HepG2 (cell line): ENCODE data around the gene SQSTM1. TPM values are rescaled to one million over a fixed set of nuclear protein-coding genes. Genes with fewer than 3 reads are reported as not detected.

Experiments used
- CEBPG ChIP-seq: IDR thresholded peaks from 2 replicates; pipeline ENCODE4 v1.6.1; 2016
- KDM2A ChIP-seq: sonication (generic); formaldehyde crosslinking; IDR thresholded peaks from 2 replicates; pipeline ENCODE4 v1.4.0; 2020; ENCODE audit warnings: low read depth, missing genetic modification reagents, borderline replicate concordance
- KLF9 ChIP-seq: IDR thresholded peaks from 2 replicates; pipeline ENCODE4 v1.6.1; 2016; ENCODE audit warnings: low read depth
- MAF1 ChIP-seq: sonication (generic); formaldehyde crosslinking; IDR thresholded peaks from 2 replicates; pipeline ENCODE4 v1.5.0; 2020; ENCODE audit warnings: missing genetic modification reagents, borderline replicate concordance
- MATR3 ChIP-seq: sonication (generic); formaldehyde crosslinking; IDR thresholded peaks from 2 replicates; pipeline ENCODE4 v1.4.0; 2020; ENCODE audit warnings: missing genetic modification reagents
- MAZ ChIP-seq, 2 experiments: sonication (generic) in 1 of 2; formaldehyde crosslinking in 1 of 2; IDR thresholded peaks; 2 replicates each; pipeline versions ENCODE4 v1.5.0 to v1.6.1; 2012 to 2020; ENCODE audit warnings: low read depth in 2 of 2, mild to moderate bottlenecking in 2 of 2, borderline replicate concordance in 1 of 2, improper control_type of control experiment in 1 of 2, low read length in 1 of 2, missing genetic modification reagents in 1 of 2, moderate library complexity in 1 of 2
- MED1 ChIP-seq: sonication (generic); formaldehyde crosslinking; IDR thresholded peaks from 2 replicates; pipeline ENCODE4 v1.4.0; 2020; ENCODE audit warnings: missing genetic modification reagents
- MEIS1 ChIP-seq: sonication (generic); formaldehyde crosslinking; IDR thresholded peaks from 2 replicates; pipeline ENCODE4 v1.9.0; 2021; ENCODE audit warnings: mild to moderate bottlenecking, missing genetic modification reagents, moderate library complexity, borderline replicate concordance
- ZKSCAN1 ChIP-seq: fragments of 150-350 bp; IDR thresholded peaks from 2 replicates; pipeline ENCODE4 v1.6.1; 2014; ENCODE audit warnings: low read length
- ZMAT3 ChIP-seq: sonication (generic); formaldehyde crosslinking; conservative IDR thresholded peaks from 2 replicates; pipeline ENCODE4 v1.7.0; 2021; ENCODE audit warnings: missing genetic modification reagents
- polyA plus RNA-seq, 8 experiments: library from polyadenylated mRNA; depleted of rRNA in 3 of 8; stranded (reverse) in 7 of 8; unstranded in 1 of 8; fragments of >200 nt; fragmentation: Illumina TruSeq in 4 of 8; extraction: Trizol in 4 of 8; gene quantifications; 2 replicates each; pipeline versions ENCODE4 v1.2.1 to v1.2.3, GENCODE V29; 2011 to 2016; ENCODE audit warnings: low read depth in 4 of 8, missing spikeins in 1 of 8, mixed read lengths in 1 of 8; ENCODE audit not compliant: insufficient read depth in 1 of 8
- total RNA-seq, 5 experiments: library from RNA; depleted of rRNA; stranded (reverse); fragments of >200 nt; fragmentation: Illumina TruSeq; extraction: Trizol; gene quantifications; 2 replicates each; pipeline ENCODE4 v1.2.3, GENCODE V29; 2016; ENCODE audit warnings: low read depth in 1 of 5
- TF ChIP-seq, protein P1 (sequence below): sonication (generic); formaldehyde crosslinking; IDR thresholded peaks from 2 replicates; pipeline ENCODE4 v1.4.0; 2020; ENCODE audit warnings: mild to moderate bottlenecking, missing genetic modification reagents
- TF ChIP-seq, protein P2 (sequence below): sonication (generic); formaldehyde crosslinking; IDR thresholded peaks from 2 replicates; pipeline ENCODE4 v1.4.0; 2020; ENCODE audit warnings: mild to moderate bottlenecking, missing genetic modification reagents, borderline replicate concordance
- TF ChIP-seq, protein P3 (sequence below): sonication (generic); formaldehyde crosslinking; IDR thresholded peaks from 2 replicates; pipeline ENCODE4 v1.5.0; 2020; ENCODE audit warnings: mild to moderate bottlenecking, missing genetic modification reagents, borderline replicate concordance
- TF ChIP-seq, protein P4 (sequence below): sonication (generic); formaldehyde crosslinking; IDR thresholded peaks from 2 replicates; pipeline ENCODE4 v1.5.1; 2020; ENCODE audit warnings: missing genetic modification reagents, mild to moderate bottlenecking, borderline replicate concordance
- TF ChIP-seq, protein P5 (sequence below): sonication (generic); formaldehyde crosslinking; IDR thresholded peaks from 2 replicates; pipeline ENCODE4 v1.5.1; 2020; ENCODE audit warnings: mild to moderate bottlenecking, missing genetic modification reagents

SQSTM1 gene
- total and polyA plus RNA-seq, 2 of the 13 experiments (the other 11 are each of a cell fraction or from before 2014, with no cell fraction given), result 90.9 to 160 TPM

DNA sequence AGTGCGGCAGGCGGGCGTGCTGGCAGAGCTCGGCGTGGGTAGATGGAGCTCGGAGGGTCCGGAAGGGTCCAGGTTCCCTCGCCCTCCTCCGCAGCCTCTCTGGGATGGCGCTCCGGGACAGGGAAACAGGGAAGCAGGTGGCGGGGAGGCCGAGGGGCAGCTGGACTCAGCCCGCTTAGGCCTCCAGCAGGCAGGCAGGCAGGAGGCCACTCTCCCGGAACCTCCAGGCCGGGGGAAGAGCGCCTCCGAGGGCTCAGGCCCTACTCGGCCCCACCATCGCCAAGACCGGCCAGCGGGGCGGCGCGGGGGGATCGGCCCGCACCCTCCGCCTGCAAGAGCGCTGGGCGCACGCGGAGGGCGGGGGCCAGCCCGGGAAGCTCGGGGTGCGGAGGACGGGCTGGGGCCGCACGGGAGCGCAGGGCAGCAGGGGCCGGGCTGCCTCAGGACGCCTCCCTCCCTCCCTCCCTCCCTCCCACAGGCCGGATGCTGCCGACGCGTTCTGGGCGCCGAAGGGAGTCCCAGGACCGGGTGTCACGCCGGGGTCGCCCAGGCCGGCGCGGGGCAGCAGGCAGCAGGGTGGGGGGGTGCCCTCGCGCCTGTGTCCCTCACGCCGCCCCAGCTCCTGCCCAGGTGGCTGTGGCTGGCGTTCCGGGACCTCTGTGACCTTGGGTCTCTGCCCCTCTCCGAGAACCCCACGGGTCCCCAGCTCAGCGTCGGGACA, 15.0 kb upstream of the SQSTM1 start (continued):
- TF ChIP-seq MAF1 (CRISPR knock-in tag), result peak; percentile 37; the same call in 1 of the 2 replicates
- 0 out of 2 replicates have a peak, but pooled peaks have one; percentile 43 for TF ChIP-seq KDM2A
- TF ChIP-seq ZMAT3 (CRISPR knock-in tag), result no peak
- TF ChIP-seq ZKSCAN1, result no peak
- no peak for TF ChIP-seq CEBPG (CRISPR knock-in tag)
- TF ChIP-seq KLF9 (CRISPR knock-in tag), result no peak
- no peak for TF ChIP-seq MATR3 (CRISPR knock-in tag)
- TF ChIP-seq MED1, result no peak
- TF ChIP-seq, protein P1, sequence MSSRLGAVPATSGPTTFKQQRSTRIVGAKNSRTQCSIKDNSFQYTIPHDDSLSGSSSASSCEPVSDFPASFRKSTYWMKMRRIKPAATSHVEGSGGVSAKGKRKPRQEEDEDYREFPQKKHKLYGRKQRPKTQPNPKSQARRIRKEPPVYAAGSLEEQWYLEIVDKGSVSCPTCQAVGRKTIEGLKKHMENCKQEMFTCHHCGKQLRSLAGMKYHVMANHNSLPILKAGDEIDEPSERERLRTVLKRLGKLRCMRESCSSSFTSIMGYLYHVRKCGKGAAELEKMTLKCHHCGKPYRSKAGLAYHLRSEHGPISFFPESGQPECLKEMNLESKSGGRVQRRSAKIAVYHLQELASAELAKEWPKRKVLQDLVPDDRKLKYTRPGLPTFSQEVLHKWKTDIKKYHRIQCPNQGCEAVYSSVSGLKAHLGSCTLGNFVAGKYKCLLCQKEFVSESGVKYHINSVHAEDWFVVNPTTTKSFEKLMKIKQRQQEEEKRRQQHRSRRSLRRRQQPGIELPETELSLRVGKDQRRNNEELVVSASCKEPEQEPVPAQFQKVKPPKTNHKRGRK, result no peak
- TF ChIP-seq, protein P2, sequence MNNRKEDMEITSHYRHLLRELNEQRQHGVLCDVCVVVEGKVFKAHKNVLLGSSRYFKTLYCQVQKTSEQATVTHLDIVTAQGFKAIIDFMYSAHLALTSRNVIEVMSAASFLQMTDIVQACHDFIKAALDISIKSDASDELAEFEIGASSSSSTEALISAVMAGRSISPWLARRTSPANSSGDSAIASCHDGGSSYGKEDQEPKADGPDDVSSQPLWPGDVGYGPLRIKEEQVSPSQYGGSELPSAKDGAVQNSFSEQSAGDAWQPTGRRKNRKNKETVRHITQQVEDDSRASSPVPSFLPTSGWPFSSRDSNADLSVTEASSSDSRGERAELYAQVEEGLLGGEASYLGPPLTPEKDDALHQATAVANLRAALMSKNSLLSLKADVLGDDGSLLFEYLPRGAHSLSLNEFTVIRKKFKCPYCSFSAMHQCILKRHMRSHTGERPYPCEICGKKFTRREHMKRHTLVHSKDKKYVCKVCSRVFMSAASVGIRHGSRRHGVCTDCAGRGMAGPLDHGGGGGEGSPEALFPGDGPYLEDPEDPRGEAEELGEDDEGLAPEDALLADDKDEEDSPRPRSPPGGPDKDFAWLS, result no peak
- TF ChIP-seq, protein P3, sequence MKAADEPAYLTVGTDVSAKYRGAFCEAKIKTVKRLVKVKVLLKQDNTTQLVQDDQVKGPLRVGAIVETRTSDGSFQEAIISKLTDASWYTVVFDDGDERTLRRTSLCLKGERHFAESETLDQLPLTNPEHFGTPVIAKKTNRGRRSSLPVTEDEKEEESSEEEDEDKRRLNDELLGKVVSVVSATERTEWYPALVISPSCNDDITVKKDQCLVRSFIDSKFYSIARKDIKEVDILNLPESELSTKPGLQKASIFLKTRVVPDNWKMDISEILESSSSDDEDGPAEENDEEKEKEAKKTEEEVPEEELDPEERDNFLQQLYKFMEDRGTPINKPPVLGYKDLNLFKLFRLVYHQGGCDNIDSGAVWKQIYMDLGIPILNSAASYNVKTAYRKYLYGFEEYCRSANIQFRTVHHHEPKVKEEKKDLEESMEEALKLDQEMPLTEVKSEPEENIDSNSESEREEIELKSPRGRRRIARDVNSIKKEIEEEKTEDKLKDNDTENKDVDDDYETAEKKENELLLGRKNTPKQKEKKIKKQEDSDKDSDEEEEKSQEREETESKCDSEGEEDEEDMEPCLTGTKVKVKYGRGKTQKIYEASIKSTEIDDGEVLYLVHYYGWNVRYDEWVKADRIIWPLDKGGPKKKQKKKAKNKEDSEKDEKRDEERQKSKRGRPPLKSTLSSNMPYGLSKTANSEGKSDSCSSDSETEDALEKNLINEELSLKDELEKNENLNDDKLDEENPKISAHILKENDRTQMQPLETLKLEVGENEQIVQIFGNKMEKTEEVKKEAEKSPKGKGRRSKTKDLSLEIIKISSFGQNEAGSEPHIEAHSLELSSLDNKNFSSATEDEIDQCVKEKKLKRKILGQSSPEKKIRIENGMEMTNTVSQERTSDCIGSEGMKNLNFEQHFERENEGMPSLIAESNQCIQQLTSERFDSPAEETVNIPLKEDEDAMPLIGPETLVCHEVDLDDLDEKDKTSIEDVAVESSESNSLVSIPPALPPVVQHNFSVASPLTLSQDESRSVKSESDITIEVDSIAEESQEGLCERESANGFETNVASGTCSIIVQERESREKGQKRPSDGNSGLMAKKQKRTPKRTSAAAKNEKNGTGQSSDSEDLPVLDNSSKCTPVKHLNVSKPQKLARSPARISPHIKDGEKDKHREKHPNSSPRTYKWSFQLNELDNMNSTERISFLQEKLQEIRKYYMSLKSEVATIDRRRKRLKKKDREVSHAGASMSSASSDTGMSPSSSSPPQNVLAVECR (CRISPR knock-in tag), result peak; percentile 68
- TF ChIP-seq, protein P4, sequence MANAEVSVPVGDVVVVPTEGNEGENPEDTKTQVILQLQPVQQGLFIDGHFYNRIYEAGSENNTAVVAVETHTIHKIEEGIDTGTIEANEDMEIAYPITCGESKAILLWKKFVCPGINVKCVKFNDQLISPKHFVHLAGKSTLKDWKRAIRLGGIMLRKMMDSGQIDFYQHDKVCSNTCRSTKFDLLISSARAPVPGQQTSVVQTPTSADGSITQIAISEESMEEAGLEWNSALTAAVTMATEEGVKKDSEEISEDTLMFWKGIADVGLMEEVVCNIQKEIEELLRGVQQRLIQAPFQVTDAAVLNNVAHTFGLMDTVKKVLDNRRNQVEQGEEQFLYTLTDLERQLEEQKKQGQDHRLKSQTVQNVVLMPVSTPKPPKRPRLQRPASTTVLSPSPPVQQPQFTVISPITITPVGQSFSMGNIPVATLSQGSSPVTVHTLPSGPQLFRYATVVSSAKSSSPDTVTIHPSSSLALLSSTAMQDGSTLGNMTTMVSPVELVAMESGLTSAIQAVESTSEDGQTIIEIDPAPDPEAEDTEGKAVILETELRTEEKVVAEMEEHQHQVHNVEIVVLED (CRISPR knock-in tag), result peak; percentile 32; the same call in 1 of the 2 replicates
- TF ChIP-seq, protein P5, sequence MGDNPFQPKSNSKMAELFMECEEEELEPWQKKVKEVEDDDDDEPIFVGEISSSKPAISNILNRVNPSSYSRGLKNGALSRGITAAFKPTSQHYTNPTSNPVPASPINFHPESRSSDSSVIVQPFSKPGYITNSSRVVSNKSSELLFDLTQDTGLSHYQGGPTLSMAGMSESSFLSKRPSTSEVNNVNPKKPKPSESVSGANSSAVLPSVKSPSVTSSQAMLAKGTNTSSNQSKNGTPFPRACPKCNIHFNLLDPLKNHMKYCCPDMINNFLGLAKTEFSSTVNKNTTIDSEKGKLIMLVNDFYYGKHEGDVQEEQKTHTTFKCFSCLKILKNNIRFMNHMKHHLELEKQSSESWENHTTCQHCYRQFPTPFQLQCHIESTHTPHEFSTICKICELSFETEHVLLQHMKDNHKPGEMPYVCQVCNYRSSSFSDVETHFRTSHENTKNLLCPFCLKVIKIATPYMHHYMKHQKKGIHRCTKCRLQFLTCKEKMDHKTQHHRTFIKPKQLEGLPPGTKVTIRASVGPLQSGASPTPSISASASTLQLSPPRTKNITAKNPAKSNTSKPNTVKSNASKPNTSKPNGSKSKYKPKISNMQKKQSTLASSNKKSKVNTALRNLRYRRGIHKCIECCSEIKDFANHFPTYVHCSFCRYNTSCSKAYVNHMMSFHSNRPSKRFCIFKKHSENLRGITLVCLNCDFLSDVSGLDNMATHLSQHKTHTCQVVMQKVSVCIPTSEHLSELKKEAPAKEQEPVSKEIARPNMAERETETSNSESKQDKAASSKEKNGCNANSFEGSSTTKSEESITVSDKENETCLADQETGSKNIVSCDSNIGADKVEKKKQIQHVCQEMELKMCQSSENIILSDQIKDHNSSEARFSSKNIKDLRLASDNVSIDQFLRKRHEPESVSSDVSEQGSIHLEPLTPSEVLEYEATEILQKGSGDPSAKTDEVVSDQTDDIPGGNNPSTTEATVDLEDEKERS (CRISPR knock-in tag), result 0 out of 2 replicates have a peak, but pooled peaks have one; percentile 25
- no peak for TF ChIP-seq MAZ (IDR thresholded peaks at IDR 0.05; ENCODE audit: borderline replicate concordance, low read depth, low read length)
- peak; percentile 63; the same call in 1 of the 2 replicates for TF ChIP-seq MAZ (CRISPR knock-in tag; IDR thresholded peaks at IDR 0.05; ENCODE audit: low read depth)
- TF ChIP-seq MEIS1, result 0 out of 2 replicates have a peak, but pooled peaks have one; percentile 5
